Measurements from ENCODE around the gene B3GNT2.

- TF ChIP-seq CTCF (conservative IDR thresholded peaks at IDR 0.05; ENCODE audit: low read depth in 2 of 2), result no peak
- no peak for TF ChIP-seq EZH2phosphoT487 (IDR thresholded peaks at IDR 0.05; ENCODE audit: unreplicated experiment)
- TF ChIP-seq POLR2AphosphoS5 (IDR thresholded peaks at IDR 0.05; ENCODE audit: low read depth), result no peak
- no peak for TF ChIP-seq EZH2 (IDR thresholded peaks at IDR 0.05; ENCODE audit: low read depth, unreplicated experiment)
- no peak for TF ChIP-seq CREB1 (CRISPR knock-in tag; IDR thresholded peaks at IDR 0.05; ENCODE audit: low read depth)
Observed at GRCh38 chr2:62196278-62196901, 475 bp downstream of the B3GNT2 start.
